ENCODE measurements around the gene PDGFB.

Gene PDGFB

GRCh38 chr22:39253435-39254070 lies 8.8 kb upstream of the PDGFB start:
- DNase-seq, result no peak

- DNase-seq, result no peak
Observed at GRCh38 chr22:39252461-39253434, 8.0 kb upstream of the PDGFB start.

- no peak for DNase-seq
Observed at GRCh38 chr22:39251762-39252460, 7.1 kb upstream of the PDGFB start.

- DNase-seq, result no peak
Observed at GRCh38 chr22:39250838-39251237, 6.1 kb upstream of the PDGFB start.

GRCh38 chr22:39250131-39250530 lies 5.3 kb upstream of the PDGFB start:
- no peak for DNase-seq

GRCh38 chr22:39249086-39249704 lies 4.4 kb upstream of the PDGFB start:
- DNase-seq, result no peak

- DNase-seq, result no peak
Observed at GRCh38 chr22:39248254-39248653, 3.5 kb upstream of the PDGFB start.

GRCh38 chr22:39247361-39247760 lies 2.6 kb upstream of the PDGFB start:
- DNase-seq, result no peak

- no peak for DNase-seq
Observed at GRCh38 chr22:39246690-39247332, 2.0 kb upstream of the PDGFB start.

GRCh38 chr22:39246217-39246616 lies 1.4 kb upstream of the PDGFB start:
- no peak for DNase-seq

- DNase-seq, result no peak
Observed at GRCh38 chr22:39245130-39246039, 603 bp upstream of the PDGFB start.

GRCh38 chr22:39244136-39244495 lies 666 bp downstream of the PDGFB start:
- DNase-seq, result no peak

- no peak for DNase-seq
Observed at GRCh38 chr22:39243439-39244135, 1.2 kb downstream of the PDGFB start.

- DNase-seq, result no peak
Observed at GRCh38 chr22:39242595-39243438, 2.0 kb downstream of the PDGFB start.

- peak; percentile 57 for DNase-seq
Observed at GRCh38 chr22:39241794-39242594, 2.8 kb downstream of the PDGFB start.

- peak; percentile 49 for DNase-seq
Observed at GRCh38 chr22:39240831-39241793, 3.7 kb downstream of the PDGFB start.

- DNase-seq, result no peak
Observed at GRCh38 chr22:39239561-39240423, 5.0 kb downstream of the PDGFB start.

Measured in CD4-positive, alpha-beta T cell treated with Interleukin-15 for 1 hour (primary cell).